Fibroblast of villous mesenchyme (primary cell): Measurements from ENCODE around the gene KLK4. TPM values are rescaled to one million over a fixed set of nuclear protein-coding genes. Genes with fewer than 3 reads are reported as not detected.

ENCODE experiments used
- DNase-seq: peaks from one replicate; pipeline ENCODE4 v3.0.0-alpha.2; 2010; ENCODE audit warnings: low read depth
- H3K4me3 ChIP-seq: 2 replicates; pipeline ENCODE4 v1.5.1; 2011; ENCODE audit warnings: low read depth, mild to moderate bottlenecking, low read length
- total RNA-seq: library from RNA; depleted of rRNA; stranded (reverse); fragments of >200 nt; gene quantifications from 2 replicates; pipeline ENCODE4 v1.2.3, GENCODE V29; 2012
- TF ChIP-seq, protein P1 (sequence below): IDR thresholded peaks from 2 replicates; pipeline ENCODE4 v1.5.1; 2012; ENCODE audit warnings: low read depth, mild to moderate bottlenecking, low read length; ENCODE audit not compliant: insufficient read depth

Gene KLK4
- total RNA-seq, 1 donor, result not detected

DNA sequence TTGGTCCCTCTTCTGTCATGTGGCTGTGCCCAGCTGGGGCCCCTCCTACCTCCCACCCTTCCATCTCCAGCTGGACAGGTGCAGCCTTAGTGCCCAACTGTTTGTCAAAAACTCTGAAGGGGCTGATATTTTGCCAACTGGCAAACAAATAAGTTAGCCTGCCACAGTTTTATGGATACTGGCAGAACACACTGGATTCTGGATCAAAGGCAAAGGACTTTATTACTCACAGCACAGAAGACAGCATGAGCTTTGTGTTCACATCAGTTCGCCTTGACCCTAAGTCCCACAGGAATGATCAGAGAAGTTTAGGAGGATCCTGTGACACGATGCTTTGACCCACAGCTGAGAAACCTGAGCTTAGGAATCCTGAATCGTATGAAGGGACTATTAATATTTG, 21.6 kb downstream of the KLK4 start:
- TF ChIP-seq, protein P1, sequence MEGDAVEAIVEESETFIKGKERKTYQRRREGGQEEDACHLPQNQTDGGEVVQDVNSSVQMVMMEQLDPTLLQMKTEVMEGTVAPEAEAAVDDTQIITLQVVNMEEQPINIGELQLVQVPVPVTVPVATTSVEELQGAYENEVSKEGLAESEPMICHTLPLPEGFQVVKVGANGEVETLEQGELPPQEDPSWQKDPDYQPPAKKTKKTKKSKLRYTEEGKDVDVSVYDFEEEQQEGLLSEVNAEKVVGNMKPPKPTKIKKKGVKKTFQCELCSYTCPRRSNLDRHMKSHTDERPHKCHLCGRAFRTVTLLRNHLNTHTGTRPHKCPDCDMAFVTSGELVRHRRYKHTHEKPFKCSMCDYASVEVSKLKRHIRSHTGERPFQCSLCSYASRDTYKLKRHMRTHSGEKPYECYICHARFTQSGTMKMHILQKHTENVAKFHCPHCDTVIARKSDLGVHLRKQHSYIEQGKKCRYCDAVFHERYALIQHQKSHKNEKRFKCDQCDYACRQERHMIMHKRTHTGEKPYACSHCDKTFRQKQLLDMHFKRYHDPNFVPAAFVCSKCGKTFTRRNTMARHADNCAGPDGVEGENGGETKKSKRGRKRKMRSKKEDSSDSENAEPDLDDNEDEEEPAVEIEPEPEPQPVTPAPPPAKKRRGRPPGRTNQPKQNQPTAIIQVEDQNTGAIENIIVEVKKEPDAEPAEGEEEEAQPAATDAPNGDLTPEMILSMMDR, result no peak
- no peak for DNase-seq
- no peak overlapping the region for H3K4me3 ChIP-seq

DNA sequence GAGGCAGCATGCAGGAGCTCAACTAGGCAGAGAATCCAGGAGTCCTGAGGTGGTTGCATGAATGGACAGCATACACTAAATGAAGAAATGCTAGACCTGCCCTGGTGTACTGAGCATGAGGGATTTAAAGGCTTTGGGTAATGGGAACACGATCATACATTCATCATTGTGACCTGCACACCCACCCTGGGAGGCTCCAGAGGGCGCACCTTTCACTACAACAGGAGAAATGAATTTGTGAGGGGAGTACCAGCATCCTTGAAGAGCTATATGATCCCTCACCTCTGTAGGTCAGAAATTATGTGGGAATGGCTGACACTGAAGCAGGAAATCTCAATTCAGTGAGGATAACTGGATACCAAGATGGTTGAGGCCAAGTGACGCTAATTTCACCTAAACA, 29.0 kb downstream of the KLK4 start:
- no peak for DNase-seq
- TF ChIP-seq, protein P1, result no peak
- no peak overlapping the region for H3K4me3 ChIP-seq

DNA sequence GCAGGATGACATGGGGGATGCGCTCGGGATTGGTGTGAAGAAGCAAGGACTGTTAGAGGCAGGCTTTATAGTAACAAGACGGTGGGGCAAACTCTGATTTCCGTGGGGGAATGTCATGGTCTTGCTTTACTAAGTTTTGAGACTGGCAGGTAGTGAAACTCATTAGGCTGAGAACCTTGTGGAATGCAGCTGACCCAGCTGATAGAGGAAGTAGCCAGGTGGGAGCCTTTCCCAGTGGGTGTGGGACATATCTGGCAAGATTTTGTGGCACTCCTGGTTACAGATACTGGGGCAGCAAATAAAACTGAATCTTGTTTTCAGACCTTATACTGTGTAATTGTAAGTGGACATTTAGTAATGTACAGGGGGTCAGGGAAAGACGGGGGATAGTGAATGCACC, 31.0 kb downstream of the KLK4 start:
- no peak for DNase-seq
- TF ChIP-seq, protein P1, result no peak

DNA sequence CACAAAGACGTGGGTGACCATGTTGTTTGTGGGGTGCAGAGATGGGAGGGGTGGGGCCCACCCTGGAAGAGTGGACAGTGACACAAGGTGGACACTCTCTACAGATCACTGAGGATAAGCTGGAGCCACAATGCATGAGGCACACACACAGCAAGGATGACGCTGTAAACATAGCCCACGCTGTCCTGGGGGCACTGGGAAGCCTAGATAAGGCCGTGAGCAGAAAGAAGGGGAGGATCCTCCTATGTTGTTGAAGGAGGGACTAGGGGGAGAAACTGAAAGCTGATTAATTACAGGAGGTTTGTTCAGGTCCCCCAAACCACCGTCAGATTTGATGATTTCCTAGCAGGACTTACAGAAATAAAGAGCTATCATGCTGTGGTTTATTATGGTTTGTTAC, 32.3 kb downstream of the KLK4 start:
- TF ChIP-seq, protein P1, result no peak
- DNase-seq, result no peak
- H3K4me3 ChIP-seq, result no peak overlapping the region

More for the DNA sequence above, 31.0 kb downstream of the KLK4 start:
- no peak overlapping the region for H3K4me3 ChIP-seq

DNA sequence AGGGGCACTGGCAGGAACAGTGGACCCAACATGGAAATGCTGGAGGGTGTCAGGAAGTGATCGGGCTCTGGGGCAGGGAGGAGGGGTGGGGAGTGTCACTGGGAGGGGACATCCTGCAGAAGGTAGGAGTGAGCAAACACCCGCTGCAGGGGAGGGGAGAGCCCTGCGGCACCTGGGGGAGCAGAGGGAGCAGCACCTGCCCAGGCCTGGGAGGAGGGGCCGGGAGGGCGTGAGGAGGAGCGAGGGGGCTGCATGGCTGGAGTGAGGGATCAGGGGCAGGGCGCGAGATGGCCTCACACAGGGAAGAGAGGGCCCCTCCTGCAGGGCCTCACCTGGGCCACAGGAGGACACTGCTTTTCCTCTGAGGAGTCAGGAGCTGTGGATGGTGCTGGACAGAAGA, 33.9 kb downstream of the KLK4 start:
- TF ChIP-seq, protein P1, result no peak
- DNase-seq, result no peak

DNA sequence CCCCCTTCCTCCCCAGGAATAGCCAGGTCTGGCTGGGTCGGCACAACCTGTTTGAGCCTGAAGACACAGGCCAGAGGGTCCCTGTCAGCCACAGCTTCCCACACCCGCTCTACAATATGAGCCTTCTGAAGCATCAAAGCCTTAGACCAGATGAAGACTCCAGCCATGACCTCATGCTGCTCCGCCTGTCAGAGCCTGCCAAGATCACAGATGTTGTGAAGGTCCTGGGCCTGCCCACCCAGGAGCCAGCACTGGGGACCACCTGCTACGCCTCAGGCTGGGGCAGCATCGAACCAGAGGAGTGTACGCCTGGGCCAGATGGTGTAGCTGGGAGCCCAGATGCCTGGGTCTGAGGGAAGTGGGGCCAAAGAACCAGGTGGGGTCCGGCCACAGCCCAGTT, 34.7 kb downstream of the KLK4 start:
- TF ChIP-seq, protein P1, result no peak
- H3K4me3 ChIP-seq, result no peak overlapping the region
- DNase-seq, result no peak

More for the DNA sequence above, 33.9 kb downstream of the KLK4 start:
- no peak overlapping the region for H3K4me3 ChIP-seq

DNA sequence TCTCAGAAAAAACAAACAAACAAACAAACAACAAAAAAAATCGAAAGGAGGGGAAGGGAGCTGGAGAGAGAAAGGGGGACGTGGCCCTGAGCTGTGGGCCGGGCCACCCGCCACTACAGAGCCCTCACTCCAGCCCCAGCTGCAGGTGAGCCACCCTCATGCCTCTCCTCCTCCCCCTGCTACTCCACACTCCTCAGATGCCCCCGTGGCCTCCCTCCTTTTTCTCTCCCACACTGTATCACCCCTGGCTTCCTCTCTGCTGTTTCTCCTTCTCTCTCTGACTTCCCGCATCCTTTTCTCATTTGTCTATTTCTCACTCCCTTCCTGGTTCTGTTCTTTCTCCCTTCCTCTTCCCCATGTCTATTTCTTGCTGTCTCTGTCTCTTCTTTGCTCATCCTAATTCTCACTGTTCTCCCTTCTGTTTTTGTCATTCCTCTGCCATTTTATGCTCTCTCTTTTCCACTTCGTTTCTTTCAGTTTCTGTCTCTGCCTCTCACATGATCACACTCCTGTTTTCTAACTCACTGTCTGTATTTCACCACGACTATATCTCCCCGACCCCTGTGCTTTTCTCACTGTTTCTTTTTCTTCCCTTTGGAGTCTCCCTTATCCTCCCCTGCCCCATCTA, 35.3 kb downstream of the KLK4 start:
- TF ChIP-seq, protein P1, result no peak

More for the DNA sequence above, 35.3 kb downstream of the KLK4 start:
- no peak overlapping the region for H3K4me3 ChIP-seq
- no peak for DNase-seq
